Fibroblast of villous mesenchyme (primary cell): ENCODE results near the gene ATG16L1. TPM values are rescaled to one million over a fixed set of nuclear protein-coding genes. Genes with fewer than 3 reads are reported as not detected.

Experiments used
- DNase-seq: peaks from one replicate; pipeline ENCODE4 v3.0.0-alpha.2; 2010; ENCODE audit warnings: low read depth
- H3K4me3 ChIP-seq: 2 replicates; pipeline ENCODE4 v1.5.1; 2011; ENCODE audit warnings: low read depth, mild to moderate bottlenecking, low read length
- total RNA-seq: library from RNA; depleted of rRNA; stranded (reverse); fragments of >200 nt; gene quantifications from 2 replicates; pipeline ENCODE4 v1.2.3, GENCODE V29; 2012
- TF ChIP-seq, protein P1 (sequence below): IDR thresholded peaks from 2 replicates; pipeline ENCODE4 v1.5.1; 2012; ENCODE audit warnings: low read depth, mild to moderate bottlenecking, low read length; ENCODE audit not compliant: insufficient read depth

Gene ATG16L1
- total RNA-seq, 1 donor = 41.0 TPM

DNA sequence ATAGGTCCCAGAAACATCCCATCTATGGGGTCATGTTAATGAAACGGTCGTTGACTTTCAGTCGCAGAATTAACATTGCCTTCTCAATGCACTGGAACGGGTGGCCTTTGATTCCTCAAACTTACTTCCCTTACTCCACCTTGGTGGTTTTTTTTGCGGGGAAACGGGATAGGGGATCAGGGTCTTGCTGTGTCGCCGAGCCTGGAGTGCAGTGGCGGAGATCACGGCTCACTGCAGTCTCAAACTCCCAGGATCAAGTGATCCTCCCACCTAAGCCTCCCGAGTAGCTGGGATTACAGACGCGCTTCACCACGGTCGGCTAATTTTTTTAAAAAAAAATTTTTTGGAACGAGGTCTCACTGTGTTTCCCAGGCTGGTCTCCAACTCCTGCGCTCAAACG lies 754 bp downstream of the ATG16L1 start:
- no peak for DNase-seq

DNA sequence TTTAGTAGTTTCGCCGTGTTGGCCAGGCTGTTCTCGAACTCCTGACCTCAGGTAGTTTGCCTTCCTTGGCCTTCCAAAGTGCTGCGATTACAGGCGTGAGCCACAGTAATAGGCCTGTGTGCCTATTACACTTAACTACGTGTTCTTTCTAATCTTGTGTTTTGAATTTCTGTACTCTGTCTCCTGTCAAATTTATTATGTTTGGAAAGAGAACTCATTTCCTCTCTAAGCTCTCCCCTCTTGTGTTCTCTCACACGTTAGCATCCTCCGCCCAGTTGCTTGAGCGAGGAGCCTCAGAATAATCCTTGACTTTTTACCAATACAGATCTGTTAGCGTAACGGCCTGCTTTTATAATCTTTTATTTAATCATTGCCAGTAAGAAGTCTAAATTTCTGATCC lies 3.7 kb downstream of the ATG16L1 start:
- DNase-seq = peak; percentile 77
- H3K4me3 ChIP-seq = no peak overlapping the region
- TF ChIP-seq, protein P1, sequence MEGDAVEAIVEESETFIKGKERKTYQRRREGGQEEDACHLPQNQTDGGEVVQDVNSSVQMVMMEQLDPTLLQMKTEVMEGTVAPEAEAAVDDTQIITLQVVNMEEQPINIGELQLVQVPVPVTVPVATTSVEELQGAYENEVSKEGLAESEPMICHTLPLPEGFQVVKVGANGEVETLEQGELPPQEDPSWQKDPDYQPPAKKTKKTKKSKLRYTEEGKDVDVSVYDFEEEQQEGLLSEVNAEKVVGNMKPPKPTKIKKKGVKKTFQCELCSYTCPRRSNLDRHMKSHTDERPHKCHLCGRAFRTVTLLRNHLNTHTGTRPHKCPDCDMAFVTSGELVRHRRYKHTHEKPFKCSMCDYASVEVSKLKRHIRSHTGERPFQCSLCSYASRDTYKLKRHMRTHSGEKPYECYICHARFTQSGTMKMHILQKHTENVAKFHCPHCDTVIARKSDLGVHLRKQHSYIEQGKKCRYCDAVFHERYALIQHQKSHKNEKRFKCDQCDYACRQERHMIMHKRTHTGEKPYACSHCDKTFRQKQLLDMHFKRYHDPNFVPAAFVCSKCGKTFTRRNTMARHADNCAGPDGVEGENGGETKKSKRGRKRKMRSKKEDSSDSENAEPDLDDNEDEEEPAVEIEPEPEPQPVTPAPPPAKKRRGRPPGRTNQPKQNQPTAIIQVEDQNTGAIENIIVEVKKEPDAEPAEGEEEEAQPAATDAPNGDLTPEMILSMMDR = no peak

More for the DNA sequence above, 754 bp downstream of the ATG16L1 start:
- TF ChIP-seq, protein P1 = no peak
- peak overlapping the region; percentile 79 for H3K4me3 ChIP-seq

DNA sequence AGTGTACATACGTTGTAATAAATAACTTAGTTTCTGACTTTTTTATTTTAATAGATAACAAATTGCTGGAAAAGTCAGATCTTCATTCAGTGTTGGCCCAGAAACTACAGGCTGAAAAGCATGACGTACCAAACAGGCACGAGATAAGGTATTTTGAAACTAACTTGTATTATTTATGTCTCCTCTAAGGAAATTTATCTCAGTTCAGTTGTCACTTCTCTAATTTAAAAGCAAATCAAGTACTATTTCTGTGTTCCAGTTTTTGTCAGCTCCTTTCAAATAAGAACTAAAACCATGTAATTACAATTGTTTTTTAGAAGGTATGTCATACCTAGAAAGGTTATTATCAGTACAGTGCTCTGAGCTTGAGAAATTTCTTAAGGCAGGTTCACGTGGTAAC lies 4.6 kb downstream of the ATG16L1 start:
- DNase-seq = no peak
- TF ChIP-seq, protein P1 = no peak

DNA sequence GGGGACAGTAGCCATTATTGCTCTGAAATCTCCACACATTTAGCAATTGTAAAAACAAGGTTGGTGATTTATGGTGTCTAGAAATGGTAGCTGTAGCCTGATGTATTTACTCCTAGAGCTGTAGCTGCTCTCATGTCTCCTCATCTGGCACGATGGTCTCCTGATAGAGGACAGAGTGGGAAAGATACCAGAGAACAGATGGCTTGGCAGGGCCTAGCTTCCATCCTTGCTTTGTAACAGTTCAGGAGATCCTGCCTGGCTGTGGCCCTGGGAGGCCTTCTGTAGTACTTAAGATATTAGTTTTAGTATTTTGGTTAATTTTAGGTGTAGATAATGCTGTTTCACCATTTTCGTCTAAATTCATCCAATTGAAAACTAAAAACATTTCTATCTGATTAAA lies 6.7 kb downstream of the ATG16L1 start:
- no peak for DNase-seq
- no peak overlapping the region for H3K4me3 ChIP-seq
- TF ChIP-seq, protein P1 = no peak

More for the DNA sequence above, 4.6 kb downstream of the ATG16L1 start:
- H3K4me3 ChIP-seq = no peak overlapping the region

DNA sequence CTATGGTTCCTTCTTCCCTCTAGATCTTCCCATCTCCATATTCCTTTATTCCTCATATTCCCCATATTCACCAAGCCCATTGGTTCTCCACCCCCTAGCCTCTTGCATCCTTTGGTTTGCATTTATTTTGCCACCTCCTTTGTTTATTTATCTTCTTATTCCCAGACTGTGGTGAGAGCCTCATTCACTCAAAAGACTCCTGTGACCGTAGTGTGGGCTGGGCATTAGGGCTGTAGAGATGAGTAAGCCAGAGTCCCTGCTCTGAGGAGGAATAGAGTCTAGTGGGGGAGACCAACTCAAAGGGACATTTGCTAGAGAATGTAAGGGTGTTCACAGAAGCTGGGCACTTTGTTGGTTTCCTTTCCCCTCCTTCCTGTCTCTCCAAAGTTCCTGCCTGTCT lies 8.3 kb downstream of the ATG16L1 start:
- DNase-seq = no peak
- H3K4me3 ChIP-seq = no peak overlapping the region
- TF ChIP-seq, protein P1 = no peak

DNA sequence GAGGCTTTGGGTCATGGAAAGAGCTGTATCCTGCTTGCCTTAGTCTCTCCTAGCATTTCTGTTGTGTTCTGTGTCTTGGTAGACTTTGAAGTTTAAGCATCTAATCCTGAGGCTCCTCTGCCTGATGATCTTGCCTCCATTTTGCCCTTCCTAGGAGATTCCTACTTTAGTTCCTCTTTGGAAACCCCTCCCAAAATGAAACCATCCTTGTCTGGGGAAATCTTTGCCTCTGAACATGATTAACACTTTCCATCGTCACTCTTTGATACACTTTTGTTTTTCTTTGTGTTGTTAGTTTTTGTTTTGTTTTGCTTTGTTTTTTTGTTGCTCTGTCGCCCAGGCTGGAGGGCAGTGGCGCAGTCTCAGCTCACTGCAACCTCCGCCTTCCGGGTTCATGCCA lies 9.2 kb downstream of the ATG16L1 start:
- no peak for DNase-seq
- TF ChIP-seq, protein P1 = no peak
- H3K4me3 ChIP-seq = no peak overlapping the region

- no peak overlapping the region for H3K4me3 ChIP-seq
- DNase-seq = no peak
- TF ChIP-seq, protein P1 = no peak
Observed at GRCh38 chr2:233261819-233262555, 10.5 kb downstream of the ATG16L1 start.
